ENCODE results near the gene RAB11FIP3.
"Not testable (repeated sequence)": the region's sequence is repeated elsewhere in the genome, so short reads cannot be mapped to it uniquely, and the experiment has no call there.

Gene RAB11FIP3

DNA sequence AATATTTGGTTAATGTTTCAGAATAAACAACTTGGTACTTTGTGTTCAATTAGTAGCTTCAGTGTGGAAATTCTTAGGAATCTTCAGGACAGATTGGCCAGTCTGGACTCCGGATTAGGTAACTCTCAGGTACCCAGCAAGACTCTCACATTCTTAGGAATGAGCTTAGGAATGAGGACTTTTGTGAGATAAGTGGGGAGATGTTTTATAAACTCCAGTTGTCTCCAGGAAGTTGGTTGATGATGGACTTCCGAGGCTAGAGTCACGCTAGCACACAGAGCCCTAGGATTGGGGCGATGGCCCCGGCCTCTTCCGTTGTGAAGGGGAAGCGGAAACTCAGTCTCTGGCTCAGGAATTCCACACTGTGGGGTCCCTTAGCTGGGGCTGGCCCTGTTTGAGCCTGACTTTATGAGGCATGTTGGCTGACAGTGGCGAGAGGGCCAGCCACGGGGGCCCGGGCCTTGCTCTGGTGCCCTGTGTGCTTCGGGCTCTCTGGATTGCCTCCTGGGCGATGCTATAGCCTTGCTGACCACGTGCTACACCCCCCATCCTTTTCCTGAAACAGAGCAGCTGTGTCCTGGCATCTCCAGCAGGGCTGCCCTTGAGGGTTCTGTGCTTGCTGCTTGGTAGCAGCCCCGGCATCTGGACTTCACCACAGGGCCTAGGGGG is 32.4 kb downstream of the RAB11FIP3 start:
- Mint-ChIP-seq H3K4me1 (ENCODE audit: low read depth) (peaks cover 4% of the 10 kb centered on the region), H3K9me3 (no peaks in the 10 kb centered on the region), H3K27ac (no peak overlapping the region), H3K27me3 (ENCODE audit: low read depth) (no peaks in the 10 kb centered on the region), H3K4me3 (no peak overlapping the region), H3K36me3 (ENCODE audit: low read depth) (peaks cover 5% of the 10 kb centered on the region)

DNA sequence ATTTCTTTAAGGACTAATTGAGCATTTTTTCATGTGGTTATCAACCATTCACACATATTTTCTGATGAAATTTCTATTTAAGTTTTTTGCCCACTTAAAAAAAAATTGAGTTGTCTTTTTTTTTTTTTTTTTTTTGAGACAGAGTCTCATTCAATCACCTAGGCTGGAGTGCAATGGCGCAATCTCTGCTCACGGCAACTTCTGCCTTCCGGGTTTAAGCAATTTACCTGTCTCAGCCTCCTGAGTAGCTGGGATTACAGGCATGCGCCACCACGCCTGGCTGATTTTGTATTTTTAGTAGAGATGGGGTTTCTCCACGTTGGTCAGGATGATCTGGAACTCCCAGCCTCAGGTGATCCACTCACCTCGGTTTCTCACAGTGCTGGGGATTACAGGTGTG is 34.3 kb downstream of the RAB11FIP3 start:
- Mint-ChIP-seq H3K27me3 (ENCODE audit: low read depth) (no peaks in the 10 kb centered on the region), H3K27ac (no peak overlapping the region), H3K36me3 (ENCODE audit: low read depth) (peaks cover 5% of the 10 kb centered on the region), H3K4me3 (no peak overlapping the region), H3K4me1 (ENCODE audit: low read depth) (no peaks in the 10 kb centered on the region), H3K9me3 (no peaks in the 10 kb centered on the region)

GRCh38 chr16:460787-461186 is 35.3 kb downstream of the RAB11FIP3 start:
- H3K4me3 Mint-ChIP-seq, result no peak overlapping the region
- peaks cover 5% of the 10 kb centered on the region for H3K36me3 Mint-ChIP-seq (ENCODE audit: low read depth)
- no peaks in the 10 kb centered on the region for H3K9me3 Mint-ChIP-seq
- H3K27me3 Mint-ChIP-seq (ENCODE audit: low read depth), result no peaks in the 10 kb centered on the region
- H3K27ac Mint-ChIP-seq, result no peak overlapping the region
- H3K4me1 Mint-ChIP-seq (ENCODE audit: low read depth), result no peaks in the 10 kb centered on the region

DNA sequence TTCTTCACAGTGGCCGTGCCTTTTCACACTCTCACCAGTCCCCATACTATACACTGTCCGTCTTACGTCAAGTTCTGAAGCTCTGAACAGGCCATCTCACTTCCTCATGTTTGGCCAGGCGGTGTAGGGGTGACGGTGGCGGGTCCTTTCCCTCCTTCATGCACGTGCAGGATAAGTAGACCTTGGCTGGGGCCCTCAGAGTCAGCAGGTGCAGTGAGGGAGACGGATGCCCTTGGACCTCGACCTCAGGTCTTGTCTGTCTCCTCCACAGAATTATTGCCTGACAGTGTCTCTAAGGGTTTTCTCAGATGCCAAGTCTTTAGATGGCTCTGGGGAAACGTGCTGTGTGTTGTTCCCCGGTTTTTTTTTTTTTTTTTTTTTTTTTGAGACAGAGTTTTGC is 37.6 kb downstream of the RAB11FIP3 start:
- H3K4me3 Mint-ChIP-seq, result no peak overlapping the region
- H3K27me3 Mint-ChIP-seq (ENCODE audit: low read depth), result no peaks in the 10 kb centered on the region
- no peak overlapping the region for H3K27ac Mint-ChIP-seq
- no peaks in the 10 kb centered on the region for H3K9me3 Mint-ChIP-seq
- H3K36me3 Mint-ChIP-seq (ENCODE audit: low read depth), result peaks cover 5% of the 10 kb centered on the region
- H3K4me1 Mint-ChIP-seq (ENCODE audit: low read depth), result no peaks in the 10 kb centered on the region

- H3K4me3 Mint-ChIP-seq, result no peak overlapping the region
- peaks cover 4% of the 10 kb centered on the region for H3K36me3 Mint-ChIP-seq (ENCODE audit: low read depth)
- no peaks in the 10 kb centered on the region for H3K9me3 Mint-ChIP-seq
- no peaks in the 10 kb centered on the region for H3K27me3 Mint-ChIP-seq (ENCODE audit: low read depth)
- no peak overlapping the region for H3K27ac Mint-ChIP-seq
- no peaks in the 10 kb centered on the region for H3K4me1 Mint-ChIP-seq (ENCODE audit: low read depth)
Observed at GRCh38 chr16:466651-467050, 41.2 kb downstream of the RAB11FIP3 start.

- H3K27ac Mint-ChIP-seq; H3K36me3 Mint-ChIP-seq (ENCODE audit: low read depth); H3K4me3 Mint-ChIP-seq; H3K4me1 Mint-ChIP-seq (ENCODE audit: low read depth); H3K9me3 Mint-ChIP-seq; H3K27me3 Mint-ChIP-seq (ENCODE audit: low read depth): not testable (repeated sequence)
Observed at GRCh38 chr16:467249-467871, 41.9 kb downstream of the RAB11FIP3 start.

DNA sequence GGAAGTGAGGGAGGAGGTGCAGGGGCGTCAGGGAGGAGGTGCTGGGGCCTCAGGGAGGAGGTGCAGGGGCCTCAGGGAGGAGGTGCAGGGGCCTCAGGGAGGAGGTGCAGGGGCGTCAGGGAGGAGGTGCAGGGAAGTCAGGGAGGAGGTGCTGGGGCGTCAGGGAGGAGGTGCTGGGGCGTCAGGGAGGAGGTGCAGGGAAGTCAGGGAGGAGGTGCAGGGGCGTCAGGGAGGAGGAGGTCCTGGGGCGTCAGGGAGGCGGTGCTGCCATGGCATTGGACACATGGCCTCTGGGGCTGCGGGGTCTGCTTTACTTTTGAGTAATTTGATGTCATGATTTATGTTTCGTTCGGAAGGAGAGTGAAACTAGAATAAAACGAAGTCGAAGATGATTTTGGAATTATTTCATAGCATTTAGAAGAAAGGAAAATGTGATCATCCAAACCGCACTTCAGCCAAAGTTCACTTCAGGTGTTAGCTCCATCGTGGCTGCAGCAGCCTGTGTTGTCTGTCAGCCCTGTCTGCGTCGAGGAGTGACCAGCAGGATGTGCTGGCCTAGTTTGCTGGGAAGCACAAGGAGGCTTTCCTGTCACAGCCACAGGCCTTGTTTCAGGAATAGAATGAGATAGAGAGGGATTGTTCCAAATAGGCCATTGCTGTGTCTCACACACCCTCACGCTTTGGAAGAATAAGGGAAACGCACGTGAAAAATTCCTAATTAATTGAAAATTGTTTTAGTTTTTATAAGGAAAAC is 42.8 kb downstream of the RAB11FIP3 start:
- no peak overlapping the region for H3K4me3 Mint-ChIP-seq
- peaks cover 2% of the 10 kb centered on the region for H3K36me3 Mint-ChIP-seq (ENCODE audit: low read depth)
- H3K9me3 Mint-ChIP-seq, result no peaks in the 10 kb centered on the region
- H3K27ac Mint-ChIP-seq, result no peak overlapping the region
- H3K4me1 Mint-ChIP-seq (ENCODE audit: low read depth), result no peaks in the 10 kb centered on the region
- H3K27me3 Mint-ChIP-seq (ENCODE audit: low read depth), result no peaks in the 10 kb centered on the region

- H3K27ac Mint-ChIP-seq; H3K27me3 Mint-ChIP-seq (ENCODE audit: low read depth); H3K4me1 Mint-ChIP-seq (ENCODE audit: low read depth): not testable (repeated sequence)
Observed at GRCh38 chr16:469459-469858, 44.0 kb downstream of the RAB11FIP3 start.

GRCh38 chr16:470418-470817 is 45.0 kb downstream of the RAB11FIP3 start:
- H3K36me3 Mint-ChIP-seq (ENCODE audit: low read depth), result peaks cover 2% of the 10 kb centered on the region
- no peaks in the 10 kb centered on the region for H3K27me3 Mint-ChIP-seq (ENCODE audit: low read depth)
- H3K27ac Mint-ChIP-seq, result no peak overlapping the region
- H3K4me3 Mint-ChIP-seq, result no peak overlapping the region
- no peaks in the 10 kb centered on the region for H3K4me1 Mint-ChIP-seq (ENCODE audit: low read depth)
- H3K9me3 Mint-ChIP-seq, result no peaks in the 10 kb centered on the region

More at GRCh38 chr16:469459-469858, 44.0 kb downstream of the RAB11FIP3 start:
- H3K36me3 Mint-ChIP-seq (ENCODE audit: low read depth); H3K4me3 Mint-ChIP-seq; H3K9me3 Mint-ChIP-seq: not testable (repeated sequence)

DNA sequence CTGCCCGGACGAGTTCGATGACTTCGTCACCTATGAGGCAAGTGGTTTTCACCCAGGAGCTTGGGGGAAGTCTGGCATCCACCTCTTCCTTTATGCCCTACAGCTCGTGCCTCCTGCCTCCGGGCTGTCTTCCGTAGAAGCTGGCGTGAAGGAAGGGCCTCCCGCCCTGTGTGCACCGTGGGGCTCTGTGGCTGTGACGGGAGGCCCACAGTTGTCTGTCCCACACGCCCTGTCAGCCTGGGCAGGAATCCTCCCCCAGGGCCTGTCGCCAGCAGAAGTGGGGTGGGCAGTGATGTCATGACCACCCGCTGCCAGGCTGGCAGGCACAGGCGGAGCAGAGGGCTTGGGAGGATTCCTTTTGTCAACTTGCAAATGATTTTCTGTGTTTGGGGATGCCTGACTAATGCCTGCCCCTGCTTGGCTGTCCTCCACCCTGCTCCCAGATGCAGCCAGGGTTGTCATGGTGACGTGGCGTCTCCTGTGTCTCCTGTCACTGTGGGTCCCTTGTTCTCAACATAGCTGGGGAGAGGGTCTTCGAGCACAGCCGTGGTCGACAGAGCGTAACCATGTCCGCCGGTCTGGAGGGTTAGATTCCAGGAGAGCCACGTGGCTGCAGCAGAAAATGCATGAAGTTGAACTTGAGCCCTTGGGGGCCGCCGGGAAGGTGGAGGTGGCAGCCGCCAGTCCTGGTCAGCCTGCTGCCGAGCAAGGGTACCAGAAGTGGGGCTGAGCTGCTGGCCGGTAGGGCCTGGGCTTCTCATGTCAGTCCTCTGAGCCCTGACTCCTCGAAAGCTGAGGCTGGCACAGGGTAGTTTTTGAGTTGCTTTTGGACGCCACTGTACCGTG is 46.1 kb downstream of the RAB11FIP3 start:
- Mint-ChIP-seq H3K4me1 (ENCODE audit: low read depth) (no peaks in the 10 kb centered on the region), H3K4me3 (no peak overlapping the region), H3K27ac (no peak overlapping the region), H3K36me3 (ENCODE audit: low read depth) (peaks cover 2% of the 10 kb centered on the region), H3K9me3 (no peaks in the 10 kb centered on the region), H3K27me3 (ENCODE audit: low read depth) (no peaks in the 10 kb centered on the region)

GRCh38 chr16:472199-472504 is 46.7 kb downstream of the RAB11FIP3 start:
- peaks cover 2% of the 10 kb centered on the region for H3K36me3 Mint-ChIP-seq (ENCODE audit: low read depth)
- H3K9me3 Mint-ChIP-seq, result no peaks in the 10 kb centered on the region
- no peak overlapping the region for H3K4me3 Mint-ChIP-seq
- no peak overlapping the region for H3K27ac Mint-ChIP-seq
- H3K27me3 Mint-ChIP-seq (ENCODE audit: low read depth), result no peaks in the 10 kb centered on the region
- H3K4me1 Mint-ChIP-seq (ENCODE audit: low read depth), result no peaks in the 10 kb centered on the region

GRCh38 chr16:473046-474043 is 47.9 kb downstream of the RAB11FIP3 start:
- Mint-ChIP-seq H3K27ac (no peak overlapping the region), H3K9me3 (no peaks in the 10 kb centered on the region), H3K4me3 (no peak overlapping the region), H3K4me1 (ENCODE audit: low read depth) (no peaks in the 10 kb centered on the region), H3K27me3 (ENCODE audit: low read depth) (no peaks in the 10 kb centered on the region), H3K36me3 (ENCODE audit: low read depth) (peaks cover 2% of the 10 kb centered on the region)

DNA sequence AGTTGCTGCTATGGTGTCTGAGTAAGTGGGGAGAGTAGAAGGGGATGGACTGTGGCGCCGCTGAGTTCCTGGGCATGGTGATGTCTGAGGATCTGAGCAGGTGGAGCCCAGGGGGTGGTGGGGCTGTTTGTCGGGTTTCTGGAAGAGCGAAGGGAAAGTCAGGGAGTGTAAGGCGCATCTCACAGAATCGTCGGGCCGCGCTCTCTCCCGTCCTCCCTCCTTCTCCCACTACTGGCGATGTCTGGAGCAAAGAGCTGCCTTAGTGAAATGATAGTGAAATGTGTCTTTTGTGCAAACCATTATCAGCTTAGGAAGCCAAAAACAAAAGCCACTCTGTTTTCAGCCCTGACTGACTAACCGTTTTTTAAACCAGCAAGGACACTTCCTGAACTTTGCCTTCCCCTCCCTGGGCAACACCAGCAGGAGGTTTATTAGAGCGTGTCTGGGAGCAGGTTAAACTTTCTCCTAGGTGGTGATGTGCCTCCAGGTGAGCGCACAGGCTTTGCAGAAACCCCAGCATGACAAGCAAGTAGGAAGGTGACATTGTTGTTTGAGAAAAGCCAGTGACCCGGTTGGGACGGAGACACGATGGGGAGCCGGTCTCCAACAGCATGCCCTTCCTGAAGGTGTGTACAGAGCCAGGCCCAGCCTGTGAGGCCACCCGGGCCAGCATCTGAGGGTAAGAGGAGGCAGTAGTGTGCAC is 49.1 kb downstream of the RAB11FIP3 start:
- Mint-ChIP-seq H3K36me3 (ENCODE audit: low read depth) (peaks cover 2% of the 10 kb centered on the region), H3K27ac (no peak overlapping the region), H3K27me3 (ENCODE audit: low read depth) (no peaks in the 10 kb centered on the region), H3K4me1 (ENCODE audit: low read depth) (no peaks in the 10 kb centered on the region), H3K9me3 (no peaks in the 10 kb centered on the region), H3K4me3 (no peak overlapping the region)

Measured in T-helper 1 cell treated with Interleukin-12 subunit alpha and Interleukin-12 subunit beta and Interleukin-4 antibody, amounts not matched to agents 30 μg/mL and 1 μg/mL, for 36 hours (primary cell).